RWPE2 (cell line): ENCODE results near the gene ZC3H10.

Source experiments
- ATAC-seq: fragments of 200-7000 bp; cut with Tn5 transposase; 3 replicates; pipeline ENCODE4 v1.9.1; 2021; ENCODE audit warnings: low read depth
- DNase-seq: peaks from one replicate; pipeline ENCODE4 v3.0.0-alpha.2; 2020; ENCODE audit warnings: low spot score
- H3K27ac ChIP-seq: fragments of 450-650 bp; 2 replicates; pipeline ENCODE4 v1.5.1; 2017; ENCODE audit warnings: mild to moderate bottlenecking; ENCODE audit not compliant: poor library complexity, severe bottlenecking
- H3K27me3 ChIP-seq: fragments of 250-450 bp; sonication (Bioruptor Pico); 2 replicates; pipeline ENCODE4 v1.5.1; 2021; ENCODE audit warnings: mild to moderate bottlenecking, moderate library complexity; ENCODE audit not compliant: insufficient read depth, poor library complexity, severe bottlenecking
- H3K36me3 ChIP-seq: fragments of 250-450 bp; sonication (Bioruptor Pico); 2 replicates; pipeline ENCODE4 v1.5.1; 2020; ENCODE audit warnings: low read depth, mild to moderate bottlenecking, moderate library complexity
- H3K4me1 ChIP-seq: fragments of 250-450 bp; sonication (Bioruptor Pico); 2 replicates; pipeline ENCODE4 v1.5.1; 2021; ENCODE audit warnings: mild to moderate bottlenecking, moderate library complexity; ENCODE audit not compliant: insufficient read depth, poor library complexity, severe bottlenecking
- H3K4me3 ChIP-seq: fragments of 250-450 bp; sonication (Bioruptor Pico); 2 replicates; pipeline ENCODE4 v1.5.1; 2021; ENCODE audit warnings: mild to moderate bottlenecking, moderate library complexity; ENCODE audit not compliant: severe bottlenecking
- H3K9me3 ChIP-seq: fragments of 250-450 bp; sonication (Bioruptor Pico); 2 replicates; pipeline ENCODE4 v1.5.1; 2021; ENCODE audit warnings: mild to moderate bottlenecking, moderate library complexity; ENCODE audit not compliant: severe bottlenecking
- CTCF ChIP-seq: fragments of 450-650 bp; IDR thresholded peaks from one replicate; pipeline ENCODE4 v1.5.1; 2017; ENCODE audit warnings: mild to moderate bottlenecking, moderate library complexity; ENCODE audit not compliant: poor library complexity, severe bottlenecking

Gene ZC3H10

GRCh38 chr12:56158029-56158925 lies 40.2 kb downstream of the ZC3H10 start, which contains the start of gene MYL6:
Gene MYL6 (plus strand): TSS chr12:56158359. CDS start chr12:56158402, 43 bp downstream.
- no peak for TF ChIP-seq CTCF
- H3K27ac ChIP-seq, result peak within 1 kb of the TSS; percentile 87
- H3K36me3 ChIP-seq, result peaks cover 48% of the 10 kb centered on the region
- H3K4me1 ChIP-seq, result peaks cover 4% of the 10 kb centered on the region
- H3K4me3 ChIP-seq, result peak within 1 kb of the TSS; percentile 83
- ATAC-seq (peak; percentile 67), DNase-seq (peak; percentile 96)
- no peaks in the 10 kb centered on the region for H3K27me3 ChIP-seq
- no peaks in the 10 kb centered on the region for H3K9me3 ChIP-seq

- Histone ChIP-seq H3K27me3 (no peaks in the 10 kb centered on the region), H3K27ac (peak overlapping the region; percentile 87), H3K9me3 (no peaks in the 10 kb centered on the region), H3K4me3 (peak overlapping the region; percentile 83), H3K36me3 (peaks cover 55% of the 10 kb centered on the region), H3K4me1 (peaks cover 4% of the 10 kb centered on the region)
- DNase-seq (peak; percentile 83), ATAC-seq (peak; percentile 59)
- TF ChIP-seq CTCF, result no peak
Observed at GRCh38 chr12:56158926-56159461, 40.9 kb downstream of the ZC3H10 start.

DNA sequence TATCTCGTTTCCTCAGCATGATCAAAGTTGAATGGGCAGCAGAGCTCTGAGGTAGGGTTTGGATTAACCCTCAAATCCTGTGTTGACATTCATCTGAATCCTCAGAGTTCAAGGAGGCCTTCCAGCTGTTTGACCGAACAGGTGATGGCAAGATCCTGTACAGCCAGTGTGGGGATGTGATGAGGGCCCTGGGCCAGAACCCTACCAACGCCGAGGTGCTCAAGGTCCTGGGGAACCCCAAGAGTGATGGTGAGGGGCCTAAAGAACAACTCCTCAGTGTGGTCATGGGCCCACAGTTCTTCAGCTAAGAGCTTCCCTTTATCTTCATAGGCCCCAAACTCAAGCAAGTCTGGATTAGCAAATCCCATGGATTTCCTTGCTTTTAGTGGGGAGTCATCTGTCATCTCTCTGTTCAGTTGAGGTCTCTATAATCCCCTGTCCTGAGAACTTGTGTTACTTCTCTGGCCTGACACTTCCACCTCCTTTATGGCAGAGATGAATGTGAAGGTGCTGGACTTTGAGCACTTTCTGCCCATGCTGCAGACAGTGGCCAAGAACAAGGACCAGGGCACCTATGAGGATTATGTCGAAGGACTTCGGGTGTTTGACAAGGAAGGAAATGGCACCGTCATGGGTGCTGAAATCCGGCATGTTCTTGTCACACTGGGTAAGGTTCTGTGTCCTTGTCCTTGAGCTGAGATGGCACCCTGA lies 41.6 kb downstream of the ZC3H10 start:
- no peaks in the 10 kb centered on the region for H3K27me3 ChIP-seq
- peak overlapping the region; percentile 87 for H3K27ac ChIP-seq
- ATAC-seq, result no peak
- peaks cover 61% of the 10 kb centered on the region for H3K36me3 ChIP-seq
- DNase-seq, result no peak
- H3K9me3 ChIP-seq, result no peaks in the 10 kb centered on the region
- H3K4me1 ChIP-seq, result peaks cover 4% of the 10 kb centered on the region
- peak overlapping the region; percentile 83 for H3K4me3 ChIP-seq
- TF ChIP-seq CTCF, result no peak

GRCh38 chr12:56160193-56160763 lies 42.2 kb downstream of the ZC3H10 start:
- Histone ChIP-seq H3K36me3 (peaks cover 68% of the 10 kb centered on the region), H3K4me3 (peak overlapping the region; percentile 83), H3K27ac (peak overlapping the region; percentile 87), H3K27me3 (no peaks in the 10 kb centered on the region), H3K4me1 (peaks cover 4% of the 10 kb centered on the region), H3K9me3 (no peaks in the 10 kb centered on the region)
- no peak for TF ChIP-seq CTCF
- peak; percentile 18; the same call in 1 of the 3 replicates for ATAC-seq
- no peak for DNase-seq
